C1 segment of cervical spinal cord (tissue), 14 donors: ENCODE results near the gene JRKL.
A peak's percentile ranks its signal among the peaks of the same experiment; 100 is the strongest.

ENCODE experiments used
- DNase-seq, 14 donors: peaks; one replicate each; lab custom pipeline; 2025; lab: John Stamatoyannopoulos, UW

Gene JRKL

DNA sequence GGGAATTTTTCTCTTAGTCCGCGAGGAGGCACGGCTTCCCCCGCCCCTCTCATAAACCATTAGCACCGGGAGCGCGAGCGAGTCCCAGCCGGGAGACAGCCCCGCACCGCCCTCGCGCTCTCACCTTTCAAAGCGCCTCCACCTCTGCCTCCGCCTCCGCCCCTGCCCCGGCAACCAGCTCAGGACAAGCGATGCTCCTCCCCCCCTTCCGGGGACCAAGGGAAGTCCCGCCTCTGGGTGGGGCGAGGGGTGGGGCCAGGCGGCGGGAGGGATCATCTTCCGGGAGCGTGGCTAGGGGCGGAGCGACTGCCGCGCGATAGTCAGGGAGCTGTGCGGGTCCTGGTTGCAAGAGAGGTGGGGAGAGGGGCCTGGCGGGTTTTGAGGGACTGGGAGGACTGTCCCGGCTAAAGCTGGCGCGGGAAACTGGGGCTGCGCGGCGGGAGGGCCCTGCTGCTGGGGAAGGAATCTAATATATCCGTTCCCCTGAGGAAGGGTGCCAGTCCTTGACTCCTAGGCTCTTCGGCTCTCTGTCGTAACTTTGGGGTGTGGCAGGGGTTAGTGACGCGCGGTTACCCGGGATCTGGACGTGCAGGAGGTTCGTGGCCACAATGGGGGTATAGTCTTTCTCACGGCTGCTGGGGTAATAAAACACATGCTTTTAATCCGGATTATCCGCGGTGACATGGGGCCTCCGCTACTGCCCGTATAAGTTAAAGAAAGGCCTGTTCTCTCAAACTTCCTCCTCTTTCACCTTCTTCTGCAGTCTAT, at the start of gene JRKL, which contains the start of gene CCDC82:
Gene JRKL (plus strand): TSS at position 294 of the 768 bp plus-strand sequence. CDS start 637 bp downstream, outside the sequence.
Gene CCDC82 (minus strand): TSS at position 193 of the 768 bp plus-strand sequence. CDS start 5,165 bp downstream, outside the sequence.
- DNase-seq, result peak; percentile 20 to 96 (median 92)

DNA sequence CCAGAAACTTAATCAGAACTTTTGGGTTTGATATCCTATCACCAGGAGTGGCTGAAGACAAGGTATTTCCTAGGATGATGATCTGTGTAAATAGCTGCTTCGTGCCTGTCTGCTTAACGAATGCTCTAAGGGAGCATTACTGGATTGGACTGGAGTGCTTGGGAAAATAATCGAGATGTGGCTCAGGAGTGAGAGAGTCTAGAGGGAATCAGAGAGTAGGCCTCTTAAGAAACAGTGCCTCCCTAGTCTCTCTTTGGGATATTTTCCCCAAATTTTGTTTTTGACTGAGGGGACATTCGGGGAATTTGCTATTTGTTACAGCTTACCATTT, 49.3 kb upstream of the JRKL start:
- no peak for DNase-seq

DNA sequence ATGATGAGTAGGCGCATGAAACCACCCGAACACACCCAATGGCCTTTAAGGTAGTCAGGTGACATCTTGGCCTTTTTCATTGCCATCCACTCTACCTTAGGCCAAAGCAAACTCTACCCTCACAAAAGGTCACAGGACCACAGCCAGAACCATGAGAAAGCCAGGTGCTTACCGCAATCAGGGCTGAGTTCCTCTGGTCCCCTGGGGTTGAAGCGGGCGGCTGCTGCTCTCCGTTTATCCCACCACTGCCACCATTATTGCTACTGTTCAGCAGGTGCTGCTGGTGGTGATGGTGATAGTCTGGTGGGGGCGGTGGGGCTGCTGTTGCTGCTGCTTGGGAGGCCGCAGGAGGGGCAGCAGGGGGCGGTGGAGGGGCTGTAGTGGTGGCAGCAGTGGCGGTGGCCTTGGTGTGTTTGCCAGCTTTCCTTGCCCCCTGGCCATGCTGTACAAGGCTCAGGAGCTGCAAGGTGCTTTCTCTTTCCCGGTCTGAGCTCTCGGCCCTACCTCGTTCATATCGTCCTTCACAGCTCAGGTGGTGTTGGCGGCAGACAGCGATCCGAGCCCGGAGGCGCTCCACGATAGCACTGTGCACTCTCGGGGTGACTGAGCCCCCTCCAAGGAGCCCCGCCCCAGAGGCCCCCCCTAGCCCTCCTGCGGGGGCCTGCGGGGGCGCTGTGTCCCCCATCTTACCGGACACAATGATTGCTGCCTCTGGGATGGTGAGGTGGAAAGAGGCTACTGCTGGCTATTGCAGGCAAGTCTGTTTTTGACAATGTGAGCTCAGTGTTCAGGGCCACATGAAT, 48.4 kb upstream of the JRKL start:
- peak in 13 of 14 donors; percentile 18 to 84 (median 52) for DNase-seq

DNA sequence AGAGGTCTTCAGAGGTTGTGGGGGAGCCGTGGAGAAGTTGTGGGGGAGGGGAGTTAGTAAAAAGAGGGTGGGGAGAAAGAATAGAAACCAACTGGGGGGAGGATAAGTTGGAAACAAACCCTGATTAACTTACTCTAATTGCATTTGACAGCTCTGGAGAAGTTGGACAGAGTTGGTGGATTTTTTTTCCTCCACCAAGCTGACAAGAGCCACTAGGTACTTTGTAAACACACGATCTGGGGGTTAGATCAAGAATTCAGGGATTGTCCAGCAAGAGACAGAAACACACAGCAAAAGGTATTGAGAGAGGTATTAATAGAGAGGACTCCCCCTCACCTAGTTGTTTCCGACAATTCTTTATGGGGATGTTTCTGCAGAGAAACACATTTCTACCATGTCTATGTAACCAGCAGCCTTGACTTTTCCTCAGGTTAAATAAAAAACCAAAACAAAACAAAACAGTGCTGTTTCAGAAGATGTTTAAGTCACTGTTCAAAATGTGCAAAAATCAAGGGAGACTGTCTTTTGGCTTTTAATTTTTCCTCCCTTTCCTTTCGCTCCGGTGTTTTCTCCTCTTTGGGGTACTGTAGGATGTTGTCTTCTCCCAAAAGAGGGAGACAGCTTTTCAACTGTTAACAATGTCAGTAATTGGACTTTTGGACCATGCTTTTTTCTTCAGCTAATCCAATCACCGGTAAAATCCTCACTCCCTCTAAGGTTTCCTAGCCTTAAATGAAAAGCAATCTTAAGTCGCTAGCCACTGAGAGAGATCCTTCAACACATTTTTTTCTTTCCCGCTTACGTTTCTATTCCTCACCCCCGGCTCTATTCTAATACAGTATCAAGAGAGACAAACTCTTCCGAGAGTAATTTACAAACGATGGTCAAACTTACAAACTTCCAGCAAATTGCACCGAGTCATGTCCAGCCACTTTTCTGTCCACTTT, 47.5 kb upstream of the JRKL start:
- peak in 2 of 14 donors; percentile 63 to 66 for DNase-seq

DNA sequence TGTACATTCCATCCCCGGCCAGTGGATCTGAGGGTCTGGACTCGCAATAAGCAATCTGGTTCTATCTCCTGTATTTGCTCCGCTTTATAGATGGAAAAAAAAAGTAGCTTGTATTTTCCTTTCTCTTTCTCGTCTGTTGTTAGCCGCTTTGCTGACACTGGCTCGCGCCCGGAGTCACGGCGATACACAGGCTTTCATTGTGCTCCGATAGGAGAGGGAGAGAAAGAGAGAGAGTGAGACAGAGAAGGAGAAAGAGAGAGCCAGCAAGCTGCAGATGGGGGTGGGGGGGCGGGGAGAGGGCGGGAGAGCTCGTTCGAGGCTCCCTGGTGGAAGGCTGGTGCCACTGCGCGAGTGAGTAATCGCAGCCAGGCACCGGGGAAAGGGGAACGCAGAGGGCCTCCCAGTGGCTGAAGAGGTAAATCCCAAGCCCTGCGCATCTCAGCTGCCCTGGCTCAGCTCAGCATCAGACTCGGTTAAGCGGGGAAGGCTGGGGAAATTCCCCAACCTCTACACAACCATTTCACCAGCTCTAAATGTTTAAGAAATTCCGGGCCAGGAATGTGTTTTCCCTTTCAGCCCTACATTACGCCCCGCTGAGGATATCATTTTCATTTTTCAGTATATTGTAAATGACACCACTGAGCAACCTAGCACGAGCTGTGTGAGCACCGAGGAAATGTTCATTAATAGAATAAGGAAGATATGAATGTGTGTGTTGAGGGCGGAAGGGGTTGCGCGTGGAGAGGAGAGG, 46.7 kb upstream of the JRKL start, which contains the start of gene MAML2:
Gene MAML2 (minus strand): TSS at position 235 of the 751 bp plus-strand sequence. CDS start 1,300 bp downstream, outside the sequence.
- peak; percentile 56 to 96 (median 88) for DNase-seq

DNA sequence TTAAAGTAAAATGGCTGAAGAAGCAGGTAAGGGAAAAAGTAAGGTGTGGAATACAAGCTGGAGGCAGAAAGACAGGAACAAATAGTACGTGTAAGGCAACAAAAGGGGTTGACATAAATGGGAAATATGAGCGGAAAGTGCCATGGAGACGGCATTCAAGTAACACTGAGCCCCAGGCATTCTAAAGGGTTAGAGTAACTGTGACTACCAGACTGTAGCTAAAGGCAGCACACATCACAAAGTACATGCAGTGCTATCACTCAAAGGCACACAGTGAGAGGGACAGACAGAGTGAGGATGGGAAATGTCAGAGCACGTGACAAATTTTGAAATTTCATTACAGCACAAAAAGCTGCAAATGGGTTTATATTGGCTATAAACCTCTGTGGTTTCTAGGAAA, 33.0 kb upstream of the JRKL start:
- no peak for DNase-seq

DNA sequence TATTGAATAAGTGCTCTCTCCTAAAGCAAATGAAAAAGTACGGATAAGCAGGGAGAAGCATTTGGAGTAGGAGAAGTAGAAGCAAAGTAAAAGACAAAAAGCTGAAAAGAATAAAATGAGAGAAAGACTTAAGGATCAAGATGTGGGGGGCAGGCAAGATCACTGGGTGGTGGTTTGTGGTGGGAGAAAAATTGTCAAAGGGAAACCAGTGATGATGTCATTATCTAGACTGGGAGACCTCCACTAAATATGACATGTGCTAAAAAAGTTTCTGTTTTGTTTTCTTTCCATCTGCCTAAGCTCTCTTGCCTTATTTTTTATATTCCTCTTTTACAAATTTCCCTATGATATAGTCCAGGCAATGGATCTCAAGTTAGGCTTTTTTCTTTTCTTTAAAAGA, 32.0 kb upstream of the JRKL start:
- DNase-seq, result no peak

DNA sequence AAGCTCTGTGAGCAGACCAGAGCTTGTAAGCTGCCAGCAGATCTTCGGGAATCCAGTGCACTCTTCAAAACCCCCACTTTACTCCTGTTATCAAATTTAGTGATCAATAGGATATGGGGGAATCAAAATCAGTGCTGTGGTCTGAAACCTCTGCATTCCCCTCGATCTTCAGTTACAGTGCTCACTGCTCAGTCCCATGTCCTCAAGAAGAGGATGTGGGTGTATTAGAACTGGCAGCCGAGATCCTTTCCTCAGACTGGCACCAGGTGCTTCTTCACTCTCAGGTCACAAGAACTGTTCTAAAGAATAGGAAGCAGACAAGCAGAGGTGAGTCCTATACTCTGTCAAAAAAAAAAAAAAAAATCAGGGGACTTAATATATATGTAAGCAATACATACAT, 31.5 kb upstream of the JRKL start:
- no peak for DNase-seq

DNA sequence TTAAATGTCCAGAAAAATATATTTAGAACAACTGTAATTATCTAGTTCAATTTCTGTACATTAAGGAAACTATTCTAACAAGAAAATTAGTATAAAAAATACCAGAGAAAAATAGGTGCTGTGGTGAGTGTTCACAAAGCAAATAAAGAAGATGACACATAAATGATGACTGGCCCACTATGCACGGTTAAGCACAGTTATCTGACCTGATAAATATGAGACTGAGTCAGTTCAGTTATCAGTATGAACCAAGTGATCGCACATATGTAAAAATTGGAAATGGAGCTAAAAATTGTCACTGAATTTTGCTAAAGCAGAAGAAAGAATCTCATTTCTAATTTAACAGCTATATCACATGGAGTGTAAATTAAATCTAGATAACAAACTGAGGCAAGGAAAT, 28.0 kb upstream of the JRKL start:
- DNase-seq, result no peak

DNA sequence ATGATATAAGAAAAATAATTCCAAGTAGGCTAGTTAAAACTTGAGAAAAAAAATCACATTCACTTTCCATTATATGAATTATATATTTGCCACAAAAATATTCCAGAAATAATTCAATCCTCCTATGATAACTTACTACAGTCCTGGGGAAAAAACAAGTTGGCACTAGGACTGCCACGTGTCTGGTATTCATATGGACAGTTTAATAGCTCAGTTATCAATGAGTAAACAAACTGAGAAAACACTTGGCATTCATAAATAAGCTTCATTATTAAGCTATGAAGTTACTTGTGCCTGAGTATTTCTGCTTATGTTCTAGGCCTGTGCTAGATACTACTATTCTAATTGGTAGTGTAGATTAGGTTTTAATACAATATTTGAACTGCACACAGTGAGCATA, 24.3 kb upstream of the JRKL start:
- DNase-seq, result no peak

DNA sequence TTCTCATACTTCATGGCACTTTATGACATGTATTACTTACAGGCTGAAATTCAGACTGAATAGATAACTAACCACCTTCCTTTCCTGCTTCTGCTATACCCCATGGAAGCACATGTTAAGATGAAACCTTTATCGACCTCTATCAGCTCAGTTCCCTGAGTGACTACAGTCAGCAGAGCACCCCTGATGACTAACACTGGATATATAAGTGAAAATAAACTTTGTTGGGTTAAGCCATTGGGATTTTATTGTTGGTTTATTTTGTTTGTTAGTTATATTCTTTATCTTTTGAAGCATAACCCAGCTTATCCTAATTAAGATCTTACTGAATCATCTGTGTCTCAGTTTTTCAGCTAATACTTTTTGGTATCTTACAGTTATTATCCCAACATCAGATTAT, 23.8 kb upstream of the JRKL start:
- no peak for DNase-seq

DNA sequence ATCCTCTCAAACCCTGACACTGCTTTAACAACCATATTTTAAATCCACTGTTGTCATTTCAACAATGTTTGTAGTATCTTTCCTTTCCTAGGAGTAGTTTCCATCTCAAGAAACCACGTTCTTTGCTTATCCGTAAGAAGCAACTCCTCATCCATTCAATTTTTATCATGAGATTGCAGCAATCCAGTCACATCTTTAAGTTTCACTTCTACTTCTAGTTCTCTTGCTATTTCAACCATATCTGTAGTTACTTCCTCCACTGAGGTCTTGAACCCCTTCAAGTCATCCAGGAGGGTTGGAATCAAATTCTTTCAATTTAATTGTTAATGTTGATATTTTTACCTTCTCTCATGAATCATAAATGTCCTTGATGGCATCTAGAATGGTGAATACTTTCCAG, 22.5 kb upstream of the JRKL start:
- DNase-seq, result no peak

DNA sequence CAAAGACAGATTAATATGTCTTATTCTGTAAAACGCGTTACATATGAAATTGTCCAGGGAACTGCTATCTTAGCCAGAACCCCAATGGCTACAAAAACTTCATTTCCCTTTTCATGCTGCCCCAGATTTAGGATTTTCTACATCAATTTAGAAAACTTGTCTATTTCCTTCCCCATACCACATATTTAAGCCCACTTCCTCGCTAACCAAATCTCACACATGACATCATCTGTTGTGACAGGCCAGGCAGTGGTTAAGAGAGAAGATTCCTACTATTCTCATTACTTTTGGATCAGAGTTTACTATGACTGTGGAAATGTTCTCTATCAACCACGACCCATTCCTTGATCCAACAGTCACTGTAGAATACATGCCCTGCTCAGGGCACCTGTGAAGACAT, 16.0 kb upstream of the JRKL start:
- DNase-seq, result no peak

DNA sequence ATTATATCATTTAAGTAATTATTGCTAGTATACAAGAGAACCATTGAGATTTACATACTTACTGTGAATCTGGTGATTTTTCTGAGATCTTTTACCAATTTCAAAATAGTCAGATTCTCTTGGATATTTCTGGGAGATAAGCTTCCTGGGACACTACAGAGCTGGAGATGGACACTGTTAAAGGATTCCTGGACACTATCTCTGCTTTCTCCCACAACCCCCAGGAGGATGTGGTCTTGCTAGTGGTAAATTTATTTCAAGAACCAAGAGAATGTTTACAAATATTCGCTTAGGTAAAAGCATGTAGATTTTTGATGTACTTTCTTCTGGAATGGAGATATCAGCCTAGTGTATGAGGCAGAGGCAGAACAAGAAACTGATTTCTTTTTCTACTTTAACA, 13.0 kb upstream of the JRKL start:
- DNase-seq, result no peak

DNA sequence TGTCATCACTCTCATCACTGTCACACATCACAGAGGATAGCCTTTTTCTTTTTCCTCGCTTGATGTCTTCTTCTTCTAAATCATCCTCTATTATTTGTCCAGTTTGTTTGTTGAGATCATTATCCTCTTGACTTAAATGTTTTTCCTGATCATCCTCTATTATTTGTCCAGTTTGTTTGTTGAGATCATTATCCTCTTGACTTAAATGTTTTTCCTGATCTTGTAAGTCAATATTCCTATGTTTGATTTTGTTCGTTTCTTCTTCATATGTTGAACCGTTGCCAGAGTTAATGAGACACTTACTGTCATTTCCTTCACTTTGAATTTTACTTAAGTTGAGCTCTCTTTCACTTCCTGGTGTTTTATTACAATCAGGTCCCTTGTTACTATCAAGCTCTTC, 5.7 kb upstream of the JRKL start:
- DNase-seq, result no peak

DNA sequence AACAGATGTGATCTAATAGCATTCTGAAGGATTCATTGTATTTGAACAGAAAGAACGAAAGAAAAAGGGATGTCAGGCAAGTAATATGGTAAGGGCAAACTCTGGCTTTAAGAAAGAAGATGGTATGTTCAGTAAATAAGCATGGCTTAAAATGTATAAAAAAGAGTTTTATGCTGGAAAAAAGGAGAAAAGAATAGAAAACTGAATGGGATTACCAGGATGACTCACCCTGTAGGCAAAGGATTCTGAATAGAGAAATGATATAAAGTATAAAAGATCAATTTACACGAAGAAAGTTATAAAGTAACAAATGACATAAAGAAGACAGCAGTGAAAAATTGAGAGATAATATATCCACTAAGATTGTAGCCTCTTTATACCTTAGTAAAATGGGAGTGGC, 4.6 kb upstream of the JRKL start:
- DNase-seq, result no peak

DNA sequence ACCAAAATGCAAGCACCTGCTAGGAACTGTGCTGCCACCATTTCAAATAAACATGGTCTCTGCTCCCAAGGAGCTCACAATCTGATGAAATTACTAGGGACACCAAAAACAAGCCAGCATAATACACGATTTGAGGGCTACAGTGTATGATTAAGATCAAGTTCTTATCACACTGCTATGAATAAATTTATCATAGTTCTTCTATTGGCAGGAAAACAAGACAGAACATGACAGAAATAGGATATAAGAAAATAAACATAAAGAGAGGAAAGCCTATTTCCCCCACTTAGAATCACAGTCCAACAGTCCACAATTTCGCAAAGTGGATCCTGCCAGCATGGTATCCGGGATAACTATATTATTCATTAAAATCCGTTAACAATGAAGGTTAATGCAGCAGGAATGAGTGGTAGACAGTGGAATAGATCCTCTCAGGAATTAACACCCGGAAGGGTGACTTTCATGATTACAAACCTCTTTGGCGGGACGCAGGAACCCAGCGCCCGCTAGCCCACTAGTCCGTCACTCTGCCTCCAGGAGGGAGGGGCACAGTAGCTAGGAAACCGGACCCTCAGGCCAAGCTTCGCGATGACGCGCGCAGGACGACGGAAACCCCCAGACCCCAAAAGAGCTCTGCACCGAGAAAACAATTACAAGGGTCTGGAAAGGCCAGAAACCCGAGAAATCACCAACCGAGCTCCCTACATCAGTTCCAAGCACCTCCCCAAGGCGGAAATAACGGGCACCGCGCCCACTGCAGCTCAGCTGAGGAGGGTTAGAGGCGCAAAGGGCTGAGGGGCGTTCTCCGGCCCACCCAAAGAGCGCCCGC, 708 bp upstream of the JRKL start:
- peak in 8 of 14 donors; percentile 22 to 71 (median 52) for DNase-seq

DNA sequence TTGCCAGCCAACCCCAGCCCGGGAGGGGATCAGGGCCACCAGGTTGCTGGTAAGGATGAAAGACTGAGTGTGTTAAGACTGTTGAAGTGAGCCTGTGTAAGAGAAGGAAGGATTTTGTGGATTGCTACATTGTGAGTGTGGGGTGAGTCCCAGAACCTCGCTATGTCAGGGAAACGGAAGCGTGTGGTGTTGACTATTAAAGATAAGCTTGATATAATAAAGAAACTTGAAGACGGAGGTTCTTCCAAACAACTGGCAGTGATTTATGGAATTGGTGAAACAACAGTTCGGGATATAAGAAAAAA, 627 bp downstream of the JRKL start:
- no peak for DNase-seq

DNA sequence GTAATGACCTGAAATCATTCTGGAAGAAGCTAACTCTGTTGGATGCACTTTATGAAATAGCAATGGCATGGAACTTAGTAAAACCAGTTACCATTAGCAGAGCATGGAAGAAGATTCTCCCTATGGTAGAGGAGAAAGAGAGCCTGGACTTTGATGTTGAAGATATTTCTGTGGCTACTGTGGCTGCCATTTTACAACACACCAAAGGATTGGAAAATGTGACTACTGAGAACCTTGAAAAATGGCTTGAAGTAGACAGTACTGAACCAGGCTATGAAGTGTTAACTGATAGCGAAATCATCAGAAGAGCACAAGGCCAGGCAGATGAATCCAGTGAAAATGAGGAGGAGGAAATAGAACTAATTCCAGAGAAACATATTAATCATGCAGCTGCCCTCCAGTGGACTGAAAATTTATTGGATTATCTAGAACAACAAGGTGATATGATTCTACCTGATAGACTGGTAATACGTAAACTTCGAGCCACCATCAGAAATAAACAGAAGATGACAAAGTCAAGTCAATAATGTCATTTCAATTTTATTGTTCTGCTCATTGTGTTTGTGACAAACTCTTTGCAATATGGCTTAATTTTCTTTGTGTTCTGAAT, 2.0 kb downstream of the JRKL start:
- DNase-seq, result no peak
